ENCODE results near the gene CBX2. TPM values are rescaled to one million over a fixed set of nuclear protein-coding genes. Genes with fewer than 3 reads are reported as not detected.

Gene CBX2
- total RNA-seq, 2 donors from 2014 or later: 2.8 to 3.3 TPM

- no peak overlapping the region for H3K27ac Mint-ChIP-seq
- no peaks in the 10 kb centered on the region for H3K36me3 Mint-ChIP-seq
- no peaks in the 10 kb centered on the region for H3K9me3 Mint-ChIP-seq
- no peak for DNase-seq (ENCODE audit: low spot score in 2 of 2)
- ATAC-seq: no peak
Observed at GRCh38 chr17:79740413-79740812, 37.5 kb upstream of the CBX2 start.

- DNase-seq (ENCODE audit: low spot score in 2 of 2) (no peak), ATAC-seq (no peak)
- H3K9me3 Mint-ChIP-seq: no peaks in the 10 kb centered on the region
- no peaks in the 10 kb centered on the region for H3K36me3 Mint-ChIP-seq
- H3K27ac Mint-ChIP-seq: no peak overlapping the region
Observed at GRCh38 chr17:79741401-79741750, 36.6 kb upstream of the CBX2 start.

- Mint-ChIP-seq H3K9me3 (no peaks in the 10 kb centered on the region), H3K27ac (no peak overlapping the region), H3K36me3 (peaks cover 0 to 1% of the 10 kb centered on the region in 2 donors)
- DNase-seq (ENCODE audit: low spot score in 2 of 2) (peak; percentile 77 to 93), ATAC-seq (peak; percentile 61 to 76)
Observed at GRCh38 chr17:79741751-79742588, 36.0 kb upstream of the CBX2 start.

- no peak for ATAC-seq
- Mint-ChIP-seq H3K27ac (no peak overlapping the region), H3K36me3 (peaks cover 0 to 4% of the 10 kb centered on the region in 2 donors), H3K9me3 (no peaks in the 10 kb centered on the region)
- DNase-seq (ENCODE audit: low spot score in 2 of 2): no peak
Observed at GRCh38 chr17:79742589-79742918, 35.4 kb upstream of the CBX2 start.

GRCh38 chr17:79742951-79743476 lies 34.9 kb upstream of the CBX2 start:
- Mint-ChIP-seq H3K36me3 (peaks cover 0 to 4% of the 10 kb centered on the region in 2 donors), H3K27ac (no peak overlapping the region), H3K9me3 (no peaks in the 10 kb centered on the region)
- ATAC-seq (no peak), DNase-seq (ENCODE audit: low spot score in 2 of 2) (no peak)

- Mint-ChIP-seq H3K27ac (no peak overlapping the region), H3K36me3 (peaks cover 0 to 4% of the 10 kb centered on the region in 2 donors), H3K9me3 (no peaks in the 10 kb centered on the region)
- DNase-seq (ENCODE audit: low spot score in 2 of 2) (no peak), ATAC-seq (no peak)
Observed at GRCh38 chr17:79743614-79744013, 34.3 kb upstream of the CBX2 start.

- no peak for DNase-seq (ENCODE audit: low spot score in 2 of 2)
- Mint-ChIP-seq H3K9me3 (no peaks in the 10 kb centered on the region), H3K36me3 (peaks cover 0 to 4% of the 10 kb centered on the region in 2 donors), H3K27ac (no peak overlapping the region)
- ATAC-seq: peak in 1 of 2 donors; percentile 35
Observed at GRCh38 chr17:79745641-79746105, 32.3 kb upstream of the CBX2 start.

- H3K36me3 Mint-ChIP-seq: peaks cover 0 to 4% of the 10 kb centered on the region in 2 donors
- H3K9me3 Mint-ChIP-seq: no peaks in the 10 kb centered on the region
- no peak overlapping the region for H3K27ac Mint-ChIP-seq
- ATAC-seq (no peak), DNase-seq (ENCODE audit: low spot score in 2 of 2) (no peak)
Observed at GRCh38 chr17:79746889-79747507, 30.9 kb upstream of the CBX2 start.

GRCh38 chr17:79747508-79748294 lies 30.2 kb upstream of the CBX2 start:
- ATAC-seq: no peak
- Mint-ChIP-seq H3K36me3 (peaks cover 0 to 4% of the 10 kb centered on the region in 2 donors), H3K9me3 (no peaks in the 10 kb centered on the region), H3K27ac (no peak overlapping the region)
- no peak for DNase-seq (ENCODE audit: low spot score in 2 of 2)

GRCh38 chr17:79748295-79749099 lies 29.5 kb upstream of the CBX2 start:
- Mint-ChIP-seq H3K27ac (no peak overlapping the region), H3K36me3 (peaks cover 0 to 4% of the 10 kb centered on the region in 2 donors), H3K9me3 (no peaks in the 10 kb centered on the region)
- DNase-seq (ENCODE audit: low spot score in 2 of 2) (no peak), ATAC-seq (no peak)

GRCh38 chr17:79749156-79749815 lies 28.7 kb upstream of the CBX2 start:
- DNase-seq (ENCODE audit: low spot score in 2 of 2) (no peak), ATAC-seq (no peak)
- Mint-ChIP-seq H3K27ac (no peak overlapping the region), H3K36me3 (peaks cover 0 to 4% of the 10 kb centered on the region in 2 donors), H3K9me3 (no peaks in the 10 kb centered on the region)

GRCh38 chr17:79749958-79750357 lies 28.0 kb upstream of the CBX2 start:
- ATAC-seq (no peak), DNase-seq (ENCODE audit: low spot score in 2 of 2) (no peak)
- no peaks in the 10 kb centered on the region for H3K9me3 Mint-ChIP-seq
- H3K36me3 Mint-ChIP-seq: peaks cover 0 to 4% of the 10 kb centered on the region in 2 donors
- no peak overlapping the region for H3K27ac Mint-ChIP-seq

GRCh38 chr17:79750650-79751545 lies 27.1 kb upstream of the CBX2 start:
- Mint-ChIP-seq H3K36me3 (peaks cover 0 to 4% of the 10 kb centered on the region in 2 donors), H3K9me3 (no peaks in the 10 kb centered on the region), H3K27ac (no peak overlapping the region)
- no peak for DNase-seq (ENCODE audit: low spot score in 2 of 2)
- ATAC-seq: no peak

- DNase-seq (ENCODE audit: low spot score in 2 of 2) (no peak), ATAC-seq (peak in 1 of 2 donors; percentile 34)
- no peaks in the 10 kb centered on the region for H3K9me3 Mint-ChIP-seq
- H3K27ac Mint-ChIP-seq: no peak overlapping the region
- peaks cover 0 to under 1% of the 10 kb centered on the region in 2 donors for H3K36me3 Mint-ChIP-seq
Observed at GRCh38 chr17:79752175-79752574, 25.8 kb upstream of the CBX2 start.

- ATAC-seq: no peak
- DNase-seq (ENCODE audit: low spot score in 2 of 2): no peak
- no peaks in the 10 kb centered on the region for H3K36me3 Mint-ChIP-seq
- no peak overlapping the region for H3K27ac Mint-ChIP-seq
- H3K9me3 Mint-ChIP-seq: no peaks in the 10 kb centered on the region
Observed at GRCh38 chr17:79754370-79754769, 23.6 kb upstream of the CBX2 start.

All from activated naive CD4-positive, alpha-beta T cell treated with anti-CD3 and anti-CD28 coated beads, Interleukin-2, amount 50 U/mL, for 72 hours (primary cell).